Measurements from ENCODE around the gene RETREG3. TPM values are rescaled to one million over a fixed set of nuclear protein-coding genes. Genes with fewer than 3 reads are reported as not detected.

Gene RETREG3
- total and polyA plus RNA-seq, 9 of the 15 experiments (the other 6 are each of a cell fraction or from before 2014, with no cell fraction given): 4.1 to 39.0 (median 16.9) TPM

DNA sequence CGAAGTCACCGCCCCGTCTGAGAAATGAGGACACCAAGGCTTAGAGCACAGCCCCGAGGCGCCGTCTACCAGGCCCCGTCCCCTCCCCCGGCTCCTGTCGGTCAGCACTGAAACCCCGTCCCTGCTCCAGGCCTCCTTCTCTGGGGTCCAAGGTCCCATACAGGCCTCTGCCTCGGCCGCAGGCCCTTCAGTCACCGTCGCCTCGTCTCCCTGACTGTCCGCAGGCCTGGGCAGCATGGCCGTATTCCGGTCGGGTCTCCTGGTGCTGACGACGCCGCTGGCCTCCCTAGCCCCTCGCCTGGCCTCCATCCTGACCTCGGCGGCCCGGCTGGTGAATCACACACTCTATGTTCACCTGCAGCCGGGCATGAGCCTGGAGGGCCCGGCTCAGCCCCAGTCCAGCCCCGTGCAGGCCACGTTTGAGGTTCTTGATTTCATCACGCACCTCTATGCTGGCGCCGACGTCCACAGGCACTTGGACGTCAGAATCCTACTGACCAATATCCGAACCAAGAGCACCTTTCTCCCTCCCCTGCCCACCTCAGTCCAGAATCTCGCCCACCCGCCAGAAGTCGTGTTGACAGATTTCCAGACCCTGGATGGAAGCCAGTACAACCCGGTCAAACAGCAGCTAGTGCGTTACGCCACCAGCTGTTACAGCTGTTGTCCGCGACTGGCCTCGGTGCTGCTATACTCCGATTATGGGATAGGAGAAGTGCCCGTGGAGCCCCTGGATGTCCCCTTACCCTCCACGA, 46.6 kb downstream of the RETREG3 start:
- BruUV-seq (replicated peaks): TSS peak; percentile 65
- H4K20me1 ChIP-seq (replicated peaks; ENCODE audit: control insufficient read depth, insufficient read depth, low read length): no peaks in the 10 kb centered on the region
- peak overlapping the region; percentile 92 for H3K4me2 ChIP-seq (ENCODE audit: insufficient read depth, low read length)
- H3K36me3 ChIP-seq (ENCODE audit: control insufficient read depth, insufficient read depth, low read length): peaks cover 38% of the 10 kb centered on the region
- peak overlapping the region; percentile 88 for H3K27ac ChIP-seq (ENCODE audit: extremely low read depth, low read depth, low read length)
- CTCF ChIA-PET (ENCODE audit: low intra/inter-chr PET ratio): no interaction called here
- POLR2A ChIA-PET: interaction anchor here (0.6 to 8.3 kb wide), 5 partner anchors 11 to 116 kb away, joined by 3 to 58 read pairs (median 4); partner anchors contain the start of gene PSMC3IP
- no peak overlapping the region for H2AFZ ChIP-seq (ENCODE audit: low read depth, low read length)
- WGBS (ENCODE audit: insufficient coverage, low coverage, missing lambda C conversion rate): under 1% methylated on average over 45 of the region's 48 CpGs
- peak overlapping the region; percentile 74 for H3K4me3 ChIP-seq
- DNase-seq (ENCODE audit: extremely low read depth in 1 of 4, low spot score in 3 of 4): peak; percentile 53 to 67 (median 63)
- in situ Hi-C loops (cut with MboI): no loop called here
- H3K79me2 ChIP-seq (ENCODE audit: control insufficient read depth, insufficient read depth, low read length): peaks cover 41% of the 10 kb centered on the region
- intact Hi-C loops (cut with micrococcal nuclease): no loop called here
- no peaks in the 10 kb centered on the region for H3K27me3 ChIP-seq (ENCODE audit: control insufficient read depth in 2 of 2, insufficient read depth in 2 of 2, low read length in 2 of 2)
- H3K4me1 ChIP-seq (replicated peaks in 1 of 2; ENCODE audit: control insufficient read depth in 2 of 2, insufficient read depth in 2 of 2, low read length in 2 of 2): peaks cover 21 to 60% of the 10 kb centered on the region in 2 experiments
- no peaks in the 10 kb centered on the region for H3K9me1 ChIP-seq (ENCODE audit: control insufficient read depth, insufficient read depth, low read length)
- FAIRE-seq: no peak
- peak overlapping the region; percentile 93 to 99 for H3K9ac ChIP-seq (ENCODE audit: insufficient read depth in 1 of 2, low read depth in 2 of 2, low read length in 2 of 2)
- ATAC-seq: peak; percentile 25
- H3K9me3 ChIP-seq (replicated peaks; ENCODE audit: control insufficient read depth, insufficient read depth, low read depth, low read length): no peaks in the 10 kb centered on the region
- TF ChIP-seq ELF4 (CRISPR knock-in tag; IDR thresholded peaks at IDR 0.05) (no peak), ZNF354B (CRISPR knock-in tag; IDR thresholded peaks at IDR 0.05) (no peak), CREM (IDR thresholded peaks at IDR 0.05; ENCODE audit: low read depth) (peak; percentile 50), ELK1 (CRISPR knock-in tag; IDR thresholded peaks at IDR 0.05) (no peak), ZHX1 (conservative IDR thresholded peaks at IDR 0.05; ENCODE audit: low read length) (no peak), RAD21 (CRISPR knock-in tag; conservative IDR thresholded peaks at IDR 0.05 in 1 of 2, IDR thresholded peaks at IDR 0.05 in 1 of 2) (no peak), L3MBTL2 (IDR thresholded peaks at IDR 0.05) (peak; percentile 36), ARID1B (IDR thresholded peaks at IDR 0.05) (no peak), PREB (CRISPR knock-in tag; IDR thresholded peaks at IDR 0.05) (no peak), STAT6 (CRISPR knock-in tag; IDR thresholded peaks at IDR 0.05) (peak; percentile 62; the same call in 1 of the 2 replicates)
- TF ChIP-seq, protein P1, sequence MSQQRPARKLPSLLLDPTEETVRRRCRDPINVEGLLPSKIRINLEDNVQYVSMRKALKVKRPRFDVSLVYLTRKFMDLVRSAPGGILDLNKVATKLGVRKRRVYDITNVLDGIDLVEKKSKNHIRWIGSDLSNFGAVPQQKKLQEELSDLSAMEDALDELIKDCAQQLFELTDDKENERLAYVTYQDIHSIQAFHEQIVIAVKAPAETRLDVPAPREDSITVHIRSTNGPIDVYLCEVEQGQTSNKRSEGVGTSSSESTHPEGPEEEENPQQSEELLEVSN (IDR thresholded peaks at IDR 0.05; ENCODE audit: borderline replicate concordance in 1 of 2, extremely low read depth in 1 of 2, insufficient read depth in 1 of 2, insufficient read length in 1 of 2, low read depth in 1 of 2, low read length in 1 of 2, poor library complexity in 1 of 2, severe bottlenecking in 1 of 2): peak in 1 of 2 experiments; percentile 33
